SK-N-SH (cell line): ENCODE measurements around the gene KIAA0513. TPM values are rescaled to one million over a fixed set of nuclear protein-coding genes. Genes with fewer than 3 reads are reported as not detected.

ENCODE experiments used
- CTCF ChIA-PET: fragments of 300-600, 350-600 bp; formaldehyde crosslinking; extraction: SDS; loops from one replicate; lab custom pipeline; 2021; lab: Yijun Ruan, JAX
- POLR2A ChIA-PET: fragments of 350-600 bp; sonication (Branson Sonifier 250); formaldehyde crosslinking; extraction: SDS; loops from one replicate; lab custom pipeline; 2020; ENCODE audit warnings: antibody characterized with exemption, inconsistent platforms; lab: Yijun Ruan, JAX
- DNase-seq: peaks from one replicate; pipeline ENCODE4 v3.0.0; 2012
- H2AFZ ChIP-seq: fragments of 200-600 bp; sonication (generic); 2 replicates; pipeline ENCODE4 v1.8.1; 2016; ENCODE audit warnings: antibody characterized with exemption, mild to moderate bottlenecking, low read depth
- H3F3A ChIP-seq: fragments of 200-600 bp; sonication (generic); replicated peaks from 2 replicates; pipeline ENCODE3; 2016; ENCODE audit warnings: antibody characterized with exemption, mild to moderate bottlenecking; ENCODE audit not compliant: insufficient read depth
- H3K27ac ChIP-seq, 2 experiments: fragments of 200-500 bp in 1 of 2; fragments of 200-600 bp in 1 of 2; sonication (Bioruptor generic) in 1 of 2; sonication (generic), shearing (Covaris generic) in 1 of 2; 2 replicates each; pipeline versions ENCODE4 v1.5.1 to v1.6.1; 2014 to 2016; ENCODE audit warnings: low read depth in 2 of 2, inconsistent platforms in 1 of 2, low read length in 1 of 2, mild to moderate bottlenecking in 1 of 2, mixed read lengths in 1 of 2
- H3K27me3 ChIP-seq: fragments of 200-600 bp; sonication (generic), shearing (Covaris generic); 2 replicates; pipeline ENCODE4 v1.6.1; 2016; ENCODE audit warnings: mixed run types; ENCODE audit not compliant: insufficient read depth
- H3K36me3 ChIP-seq, 2 experiments: fragments of 200-500 bp in 1 of 2; fragments of 200-600 bp in 1 of 2; sonication (Bioruptor generic) in 1 of 2; sonication (generic) in 1 of 2; replicated peaks in 1 of 2; 2 replicates each; pipeline versions ENCODE3 to v1.5.1; 2014 to 2016; ENCODE audit warnings: low read length in 1 of 2, mild to moderate bottlenecking in 1 of 2; ENCODE audit not compliant: insufficient read depth in 2 of 2, control insufficient read depth in 1 of 2
- H3K4me1 ChIP-seq, 2 experiments: fragments of 200-500 bp in 1 of 2; fragments of 200-600 bp in 1 of 2; sonication (Bioruptor generic) in 1 of 2; sonication (generic), shearing (Covaris generic) in 1 of 2; 2 replicates each; pipeline versions ENCODE4 v1.5.1 to v1.6.1; 2014 to 2016; ENCODE audit warnings: low read depth in 1 of 2, low read length in 1 of 2, mixed run types in 1 of 2; ENCODE audit not compliant: insufficient read depth in 2 of 2, control insufficient read depth in 1 of 2
- H3K4me2 ChIP-seq: fragments of 200-600 bp; sonication (generic), shearing (Covaris generic); 2 replicates; pipeline ENCODE4 v1.6.1; 2017; ENCODE audit warnings: mixed run types
- H3K4me3 ChIP-seq, 2 experiments: fragments of 200-500 bp in 1 of 2; fragments of 200-600 bp in 1 of 2; sonication (Bioruptor generic) in 1 of 2; sonication (generic), shearing (Covaris generic) in 1 of 2; 2 replicates each; pipeline versions ENCODE4 v1.5.1 to v1.8.1; 2014 to 2016; ENCODE audit warnings: low read depth in 2 of 2, inconsistent platforms in 1 of 2, low read length in 1 of 2, mild to moderate bottlenecking in 1 of 2, mixed read lengths in 1 of 2, moderate library complexity in 1 of 2
- H3K79me2 ChIP-seq: fragments of 200-600 bp; sonication (generic); 2 replicates; pipeline ENCODE4 v1.8.1; 2017; ENCODE audit warnings: mild to moderate bottlenecking; ENCODE audit not compliant: insufficient read depth
- H3K9ac ChIP-seq: fragments of 200-600 bp; sonication (generic); 2 replicates; pipeline ENCODE4 v1.6.1; 2017; ENCODE audit warnings: mixed run types
- H3K9me2 ChIP-seq: fragments of 200-600 bp; sonication (generic); 2 replicates; pipeline ENCODE4 v1.6.1; 2017; ENCODE audit warnings: mixed run types
- H3K9me3 ChIP-seq: fragments of 200-600 bp; sonication (generic); 2 replicates; pipeline ENCODE4 v1.6.1; 2017; ENCODE audit warnings: mixed run types, mild to moderate bottlenecking, moderate library complexity
- H4K20me1 ChIP-seq: fragments of 200-600 bp; sonication (generic); 2 replicates; pipeline ENCODE4 v1.6.1; 2017; ENCODE audit warnings: mild to moderate bottlenecking, mixed run types; ENCODE audit not compliant: insufficient read depth
- CTCF ChIP-seq: fragments of 200-600 bp; sonication (generic); IDR thresholded peaks from 2 replicates; pipeline ENCODE4 v1.6.1; 2017; ENCODE audit warnings: antibody characterized with exemption, mild to moderate bottlenecking, moderate library complexity
- ELF1 ChIP-seq: IDR thresholded peaks from 2 replicates; pipeline ENCODE4 v1.4.0; 2012
- FOXJ3 ChIP-seq: sonication (generic); formaldehyde crosslinking; IDR thresholded peaks from 2 replicates; pipeline ENCODE4 v1.5.1; 2020; ENCODE audit warnings: mild to moderate bottlenecking, missing genetic modification reagents
- IRF3 ChIP-seq: fragments of 150-350 bp; IDR thresholded peaks from 2 replicates; pipeline ENCODE4 v1.6.1; 2016; ENCODE audit warnings: mild to moderate bottlenecking, low read depth, low read length
- JUND ChIP-seq: IDR thresholded peaks from 2 replicates; pipeline ENCODE4 v1.4.0; 2012
- MEF2A ChIP-seq: IDR thresholded peaks from 2 replicates; pipeline ENCODE4 v1.4.0; 2012; ENCODE audit warnings: low read depth, borderline replicate concordance
- NFIC ChIP-seq: IDR thresholded peaks from 2 replicates; pipeline ENCODE4 v1.4.0; 2012; ENCODE audit warnings: borderline replicate concordance
- RAD21 ChIP-seq: IDR thresholded peaks from 2 replicates; pipeline ENCODE4 v1.6.1; 2012; ENCODE audit warnings: mild to moderate bottlenecking, low read length
- RCOR1 ChIP-seq: fragments of 150-350 bp; IDR thresholded peaks from 2 replicates; pipeline ENCODE4 v1.6.1; 2017; ENCODE audit warnings: antibody characterized with exemption, low read length
- RFX5 ChIP-seq: IDR thresholded peaks from 2 replicates; pipeline ENCODE4 v1.6.1; 2012; ENCODE audit warnings: mild to moderate bottlenecking, improper control_type of control experiment, low read length
- RXRA ChIP-seq: IDR thresholded peaks from 2 replicates; pipeline ENCODE4 v1.4.0; 2012; ENCODE audit warnings: low read depth, mild to moderate bottlenecking, borderline replicate concordance
- SIN3A ChIP-seq: IDR thresholded peaks from 2 replicates; pipeline ENCODE4 v1.6.1; 2012; ENCODE audit warnings: low read depth, mild to moderate bottlenecking, low read length, moderate library complexity, borderline replicate concordance
- SMC3 ChIP-seq: IDR thresholded peaks from 2 replicates; pipeline ENCODE4 v1.6.1; 2012; ENCODE audit warnings: low read depth, low read length, improper control_type of control experiment
- TCF12 ChIP-seq: IDR thresholded peaks from 2 replicates; pipeline ENCODE4 v1.4.0; 2012
- USF1 ChIP-seq: IDR thresholded peaks from 2 replicates; pipeline ENCODE4 v1.4.0; 2012; ENCODE audit warnings: low read depth, borderline replicate concordance
- USF2 ChIP-seq: fragments of 150-350 bp; IDR thresholded peaks from 2 replicates; pipeline ENCODE4 v1.6.1; 2017; ENCODE audit warnings: antibody characterized with exemption, low read length, low read depth, borderline replicate concordance
- WGBS: methylation state at CpG from one replicate; pipeline ENCODE4 v1.1.6; 2017; ENCODE audit warnings: low lambda C conversion rate; 5-methylcytosine and 5-hydroxymethylcytosine counted together
- polyA plus RNA-seq, 3 experiments: library from polyadenylated mRNA; depleted of rRNA; stranded (reverse); fragments of >200 nt; gene quantifications; 2 replicates each; pipeline ENCODE4 v1.2.3, GENCODE V29; 2012

Gene KIAA0513
- polyA plus RNA-seq, 1 of the 3 experiments (the other 2 are of a cell fraction) = 6.5 TPM

- Histone ChIP-seq H3K27ac (peak overlapping the region in 1 of 2 experiments; percentile 64; a peak in 1 of 4 replicates), H3K4me3 (no peak overlapping the region)
- no peak for DNase-seq
Measured at GRCh38 chr16:85123891-85124635, 96.5 kb downstream of the KIAA0513 start.

GRCh38 chr16:85124636-85125346, 97.2 kb downstream of the KIAA0513 start:
- no peak overlapping the region for H3K4me2 ChIP-seq
- no peaks in the 10 kb centered on the region for H3K9me3 ChIP-seq
- ChIA-PET POLR2A (no interaction called here), CTCF (interaction anchor here (0.6 to 5.5 kb wide), 8 partner anchors 10 to 246 kb away, joined by 3 to 48 read pairs (median 4); no protein-coding TSS in a partner anchor)
- H3K79me2 ChIP-seq = no peaks in the 10 kb centered on the region
- no peak overlapping the region for H3K4me3 ChIP-seq
- DNase-seq = no peak
- H3K27me3 ChIP-seq = no peaks in the 10 kb centered on the region
- H3K9me2 ChIP-seq = no peaks in the 10 kb centered on the region
- no peak overlapping the region for H2AFZ ChIP-seq
- peaks cover 13 to 17% of the 10 kb centered on the region in 2 experiments; a peak in 3 of 4 replicates for H3K4me1 ChIP-seq
- WGBS = 89% methylated on average over 10 of the region's 11 CpGs
- H4K20me1 ChIP-seq = no peaks in the 10 kb centered on the region
- H3K27ac ChIP-seq = peak overlapping the region in 1 of 2 experiments; percentile 64; a peak in 1 of 4 replicates
- H3K36me3 ChIP-seq = no peaks in the 10 kb centered on the region
- H3F3A ChIP-seq = peaks cover 14% of the 10 kb centered on the region
- TF ChIP-seq CTCF = no peak
- TF ChIP-seq RCOR1 = no peak
- no peak for TF ChIP-seq RXRA
- no peak for TF ChIP-seq TCF12
- no peak for TF ChIP-seq RFX5
- TF ChIP-seq USF2 = no peak
- no peak for TF ChIP-seq IRF3
- TF ChIP-seq FOXJ3 (CRISPR knock-in tag) = no peak
- H3K9ac ChIP-seq = no peak overlapping the region

More at GRCh38 chr16:85123891-85124635, 96.5 kb downstream of the KIAA0513 start:
- H3K79me2 ChIP-seq = no peaks in the 10 kb centered on the region
- peak overlapping the region; percentile 39; the same call in 1 of the 2 replicates for H2AFZ ChIP-seq
- CTCF ChIA-PET = interaction anchor here (1.3 to 5.5 kb wide), 2 partner anchors 9 to 149 kb away, joined by 3 to 48 read pairs; no protein-coding TSS in a partner anchor
- WGBS = 74% methylated on average over 14 of the region's 34 CpGs
- no peaks in the 10 kb centered on the region for H3K36me3 ChIP-seq
- peaks cover 13 to 17% of the 10 kb centered on the region in 2 experiments; a peak in 2 of 4 replicates for H3K4me1 ChIP-seq
- H3F3A ChIP-seq = peaks cover 14% of the 10 kb centered on the region
- H3K9me3 ChIP-seq = no peaks in the 10 kb centered on the region
- no peaks in the 10 kb centered on the region for H3K9me2 ChIP-seq
- H3K4me2 ChIP-seq = no peak overlapping the region
- no peaks in the 10 kb centered on the region for H4K20me1 ChIP-seq
- no peaks in the 10 kb centered on the region for H3K27me3 ChIP-seq
- TF ChIP-seq RAD21 (no peak), USF1 (no peak), MEF2A (no peak), TCF12 (peak; percentile 11; the same call in 1 of the 2 replicates), SIN3A (no peak), SMC3 (no peak), ELF1 (no peak), JUND (no peak; the same call in 1 of the 2 replicates), NFIC (0 out of 2 replicates have a peak, but pooled peaks have one; percentile 9)
- peak overlapping the region; percentile 31; the same call in 1 of the 2 replicates for H3K9ac ChIP-seq
- POLR2A ChIA-PET = no interaction called here
